CD4-positive, CD25-positive, alpha-beta regulatory T cell (primary cell): ENCODE data around the gene EBF3. TPM values are rescaled to one million over a fixed set of nuclear protein-coding genes. Genes with fewer than 3 reads are reported as not detected.
A peak's percentile ranks its signal among the peaks of the same experiment; 100 is the strongest.

Source experiments
- ATAC-seq, 2 donors: fragments of 150-1000 bp; cut with Tn5 transposase; one replicate each; pipeline ENCODE4 v1.10.0; 2021; ENCODE audit warnings: low read depth in 2 of 2, moderate number of reproducible peaks in 2 of 2, moderate library complexity in 1 of 2
- DNase-seq, 3 donors: peaks; one replicate each; pipeline versions ENCODE4 v3.0.0 to v3.0.0-alpha.2; 2012 to 2022; ENCODE audit warnings: mixed read lengths in 1 of 3
- H3K27ac ChIP-seq: one replicate; pipeline ENCODE4 v1.7.0; 2013; ENCODE audit warnings: mild to moderate bottlenecking, low read length; ENCODE audit not compliant: insufficient read depth, poor library complexity, severe bottlenecking
- H3K27me3 ChIP-seq: one replicate; pipeline ENCODE4 v1.7.0; 2013; ENCODE audit warnings: low read length; ENCODE audit not compliant: control insufficient read depth, insufficient read depth
- H3K36me3 ChIP-seq: one replicate; pipeline ENCODE4 v1.7.0; 2013; ENCODE audit warnings: mild to moderate bottlenecking, low read length, moderate library complexity; ENCODE audit not compliant: control insufficient read depth, insufficient read depth
- H3K4me1 ChIP-seq: 2 replicates; pipeline ENCODE4 v1.7.0; 2013; ENCODE audit warnings: mild to moderate bottlenecking, low read length; ENCODE audit not compliant: insufficient read depth, control insufficient read depth, poor library complexity, severe bottlenecking
- H3K4me3 ChIP-seq: one replicate; pipeline ENCODE4 v1.7.0; 2013; ENCODE audit warnings: low read depth, mild to moderate bottlenecking, low read length, moderate library complexity
- H3K9me3 ChIP-seq, 2 experiments: 1 replicate in 1 of 2; 2 replicates in 1 of 2; pipeline ENCODE4 v1.7.0; 2013; ENCODE audit warnings: low read length in 2 of 2, mild to moderate bottlenecking in 1 of 2, moderate library complexity in 1 of 2; ENCODE audit not compliant: control insufficient read depth in 2 of 2
- H3K27ac Mint-ChIP-seq, 3 donors: one replicate each; pipeline ENCODE4 v1.8.0; 2020 to 2022; ENCODE audit warnings: mild to moderate bottlenecking in 3 of 3, mixed read lengths in 3 of 3, moderate library complexity in 2 of 3
- H3K27me3 Mint-ChIP-seq: one replicate; pipeline ENCODE4 v1.8.0; 2022; ENCODE audit warnings: mild to moderate bottlenecking, mixed read lengths
- H3K36me3 Mint-ChIP-seq: one replicate; pipeline ENCODE4 v1.8.0; 2020; ENCODE audit warnings: mixed read lengths
- H3K4me1 Mint-ChIP-seq, 4 donors: one replicate each; pipeline ENCODE4 v1.8.0; 2020 to 2022; ENCODE audit warnings: mixed read lengths in 4 of 4, mild to moderate bottlenecking in 1 of 4
- H3K4me3 Mint-ChIP-seq, 4 donors: one replicate each; pipeline ENCODE4 v1.8.0; 2020 to 2022; ENCODE audit warnings: mild to moderate bottlenecking in 4 of 4, mixed read lengths in 4 of 4, moderate library complexity in 3 of 4
- H3K9me3 Mint-ChIP-seq, 7 donors: one replicate each; pipeline ENCODE4 v1.8.0; 2020 to 2022; ENCODE audit warnings: mixed read lengths in 7 of 7, mild to moderate bottlenecking in 3 of 7, moderate library complexity in 2 of 7
- polyA plus RNA-seq, 4 donors: library from polyadenylated mRNA; unstranded; fragments of 300-500 nt; fragmentation: Illumina TruSeq; gene quantifications; one replicate each; pipeline ENCODE4 v1.2.3, GENCODE V29; 2021
- total RNA-seq: library from RNA; stranded (reverse); gene quantifications from one replicate; pipeline ENCODE4 v1.2.3, GENCODE V29; 2022

The EBF3 gene
- total and polyA plus RNA-seq, 5 donors from 2014 or later, result not detected

DNA sequence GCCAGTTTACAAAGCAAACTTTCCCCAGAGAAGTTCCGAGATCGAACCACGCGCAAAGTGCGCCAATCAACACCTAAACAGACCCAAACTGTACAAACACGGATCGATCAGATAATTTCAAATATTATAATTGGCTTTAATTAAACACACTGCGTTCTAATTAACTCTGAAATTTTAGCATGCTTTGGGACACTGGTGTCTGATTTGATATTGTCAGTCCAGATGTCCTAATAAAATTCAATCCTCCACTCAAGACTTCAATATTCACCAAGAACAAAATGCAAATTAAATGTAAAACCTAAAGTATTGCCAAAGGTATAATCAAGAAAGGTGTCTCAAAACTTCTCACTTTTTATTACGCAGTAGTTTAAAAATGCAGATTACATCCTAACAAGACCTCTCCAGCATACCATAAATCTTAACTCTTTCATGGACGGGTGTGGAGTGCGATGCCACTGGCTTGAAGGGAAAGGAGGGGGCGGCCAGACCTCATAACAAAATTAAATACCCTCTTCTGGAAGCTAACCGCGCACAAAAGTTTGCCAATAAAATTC is 5.9 kb upstream of the EBF3 start:
- H3K27me3 ChIP-seq, result peaks cover 26% of the 10 kb centered on the region
- H3K9me3 ChIP-seq, result peaks cover 0 to 2% of the 10 kb centered on the region in 2 experiments
- Mint-ChIP-seq H3K9me3 (peaks cover 0 to 6% (median 0%) of the 10 kb centered on the region in 7 donors), H3K27ac (peak overlapping the region in 1 of 3 donors; percentile 58), H3K4me1 (peaks cover 5 to 27% (median 11%) of the 10 kb centered on the region in 4 donors), H3K27me3 (peaks cover 60% of the 10 kb centered on the region), H3K4me3 (peak overlapping the region in 3 of 4 donors; percentile 0 to 38 (median 13)), H3K36me3 (no peaks in the 10 kb centered on the region)
- H3K4me3 ChIP-seq, result no peak overlapping the region
- H3K27ac ChIP-seq, result no peak overlapping the region
- H3K4me1 ChIP-seq, result peaks cover 12% of the 10 kb centered on the region
- ATAC-seq (no peak), DNase-seq (no peak)
- H3K36me3 ChIP-seq, result no peaks in the 10 kb centered on the region

DNA sequence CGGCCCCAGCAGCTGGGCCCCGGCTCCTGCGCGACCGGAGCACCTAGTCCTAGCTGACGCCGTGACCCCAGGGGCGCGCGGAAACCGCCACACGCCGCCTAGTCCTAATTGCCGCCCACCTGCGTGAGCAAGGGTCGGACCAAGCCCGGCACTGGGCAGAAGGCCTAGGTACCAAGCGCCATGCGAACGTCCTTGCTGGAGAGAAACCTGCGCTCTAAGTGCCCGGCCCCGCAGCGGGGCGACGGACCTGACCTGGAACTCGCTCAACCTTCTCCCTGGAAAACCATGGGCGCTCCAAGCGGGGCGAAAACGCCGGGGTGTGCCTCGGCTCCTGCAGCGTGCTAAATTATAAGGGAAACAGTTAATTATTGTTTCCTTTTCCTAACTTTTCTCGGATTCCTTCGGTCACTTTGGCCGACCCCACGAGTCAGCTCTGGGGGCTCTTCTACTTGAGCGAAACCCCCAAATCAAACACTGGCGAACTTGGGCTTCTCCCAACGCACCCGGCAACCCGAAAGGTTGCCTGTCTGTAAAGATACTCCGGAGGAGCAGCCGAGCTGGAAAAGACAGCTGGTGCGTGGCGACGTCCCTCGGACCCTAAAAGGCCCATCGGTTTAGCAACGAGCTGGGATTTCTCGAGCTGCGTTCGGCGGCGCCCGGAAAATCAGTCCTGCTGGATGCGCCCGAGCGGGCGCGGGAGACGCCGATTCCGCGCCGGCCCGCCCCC is 5.3 kb upstream of the EBF3 start:
- peaks cover 18% of the 10 kb centered on the region for H3K4me1 ChIP-seq
- H3K27me3 Mint-ChIP-seq, result peaks cover 62% of the 10 kb centered on the region
- no peak overlapping the region for H3K27ac Mint-ChIP-seq

GRCh38 chr10:129968853-129969183 is 4.7 kb upstream of the EBF3 start:
- no peak overlapping the region for H3K4me3 Mint-ChIP-seq
- peaks cover 5 to 30% (median 11%) of the 10 kb centered on the region in 4 donors for H3K4me1 Mint-ChIP-seq
- no peak for ATAC-seq
- H3K4me3 ChIP-seq, result no peak overlapping the region
- H3K9me3 Mint-ChIP-seq, result peaks cover 0 to 3% (median 0%) of the 10 kb centered on the region in 7 donors
- peaks cover 57% of the 10 kb centered on the region for H3K27me3 Mint-ChIP-seq
- peaks cover 21% of the 10 kb centered on the region for H3K4me1 ChIP-seq
- no peak overlapping the region for H3K27ac Mint-ChIP-seq
- no peaks in the 10 kb centered on the region for H3K36me3 ChIP-seq
- no peaks in the 10 kb centered on the region for H3K36me3 Mint-ChIP-seq
- peaks cover 19% of the 10 kb centered on the region for H3K27me3 ChIP-seq
- DNase-seq, result peak in 1 of 3 donors; percentile 46
- H3K9me3 ChIP-seq, result peaks cover 0 to 2% of the 10 kb centered on the region in 2 experiments
- H3K27ac ChIP-seq, result no peak overlapping the region

More for the DNA sequence above, 5.3 kb upstream of the EBF3 start:
- Histone ChIP-seq H3K4me3 (no peak overlapping the region), H3K36me3 (no peaks in the 10 kb centered on the region), H3K27ac (no peak overlapping the region), H3K9me3 (peaks cover 0 to 2% of the 10 kb centered on the region in 2 experiments), H3K27me3 (peaks cover 23% of the 10 kb centered on the region)
- DNase-seq (no peak), ATAC-seq (no peak)
- H3K4me1 Mint-ChIP-seq, result peaks cover 5 to 29% (median 11%) of the 10 kb centered on the region in 4 donors
- peaks cover 0 to 3% (median 0%) of the 10 kb centered on the region in 7 donors for H3K9me3 Mint-ChIP-seq
- H3K36me3 Mint-ChIP-seq, result no peaks in the 10 kb centered on the region
- H3K4me3 Mint-ChIP-seq, result no peak overlapping the region

- no peaks in the 10 kb centered on the region for H3K36me3 ChIP-seq
- H3K27me3 ChIP-seq, result peaks cover 19% of the 10 kb centered on the region
- DNase-seq (no peak), ATAC-seq (no peak)
- H3K36me3 Mint-ChIP-seq, result no peaks in the 10 kb centered on the region
- H3K4me1 Mint-ChIP-seq, result peaks cover 5 to 31% (median 11%) of the 10 kb centered on the region in 4 donors
- H3K4me3 ChIP-seq, result no peak overlapping the region
- no peak overlapping the region for H3K27ac ChIP-seq
- H3K9me3 ChIP-seq, result peaks cover 0 to 2% of the 10 kb centered on the region in 2 experiments
- peaks cover 53% of the 10 kb centered on the region for H3K27me3 Mint-ChIP-seq
- H3K4me1 ChIP-seq, result peaks cover 25% of the 10 kb centered on the region
- H3K4me3 Mint-ChIP-seq, result no peak overlapping the region
- no peak overlapping the region for H3K27ac Mint-ChIP-seq
- peaks cover 0 to 3% (median 0%) of the 10 kb centered on the region in 7 donors for H3K9me3 Mint-ChIP-seq
These were observed 4.2 kb upstream of the EBF3 start for GRCh38 chr10:129968020-129968852.

- peaks cover 8 to 36% (median 15%) of the 10 kb centered on the region in 4 donors for H3K4me1 Mint-ChIP-seq
- Histone ChIP-seq H3K9me3 (peaks cover 0 to 2% of the 10 kb centered on the region in 2 experiments), H3K27me3 (peaks cover 21% of the 10 kb centered on the region), H3K4me3 (no peak overlapping the region), H3K4me1 (peaks cover 31% of the 10 kb centered on the region), H3K36me3 (no peaks in the 10 kb centered on the region), H3K27ac (no peak overlapping the region)
- DNase-seq (no peak), ATAC-seq (no peak)
- peaks cover 0 to 6% (median 1%) of the 10 kb centered on the region in 7 donors for H3K9me3 Mint-ChIP-seq
- no peak overlapping the region for H3K4me3 Mint-ChIP-seq
- H3K27ac Mint-ChIP-seq, result peak overlapping the region in 1 of 3 donors; percentile 32
- H3K27me3 Mint-ChIP-seq, result peaks cover 58% of the 10 kb centered on the region
- H3K36me3 Mint-ChIP-seq, result no peaks in the 10 kb centered on the region
These were observed 3.5 kb upstream of the EBF3 start for GRCh38 chr10:129967579-129968019.

DNA sequence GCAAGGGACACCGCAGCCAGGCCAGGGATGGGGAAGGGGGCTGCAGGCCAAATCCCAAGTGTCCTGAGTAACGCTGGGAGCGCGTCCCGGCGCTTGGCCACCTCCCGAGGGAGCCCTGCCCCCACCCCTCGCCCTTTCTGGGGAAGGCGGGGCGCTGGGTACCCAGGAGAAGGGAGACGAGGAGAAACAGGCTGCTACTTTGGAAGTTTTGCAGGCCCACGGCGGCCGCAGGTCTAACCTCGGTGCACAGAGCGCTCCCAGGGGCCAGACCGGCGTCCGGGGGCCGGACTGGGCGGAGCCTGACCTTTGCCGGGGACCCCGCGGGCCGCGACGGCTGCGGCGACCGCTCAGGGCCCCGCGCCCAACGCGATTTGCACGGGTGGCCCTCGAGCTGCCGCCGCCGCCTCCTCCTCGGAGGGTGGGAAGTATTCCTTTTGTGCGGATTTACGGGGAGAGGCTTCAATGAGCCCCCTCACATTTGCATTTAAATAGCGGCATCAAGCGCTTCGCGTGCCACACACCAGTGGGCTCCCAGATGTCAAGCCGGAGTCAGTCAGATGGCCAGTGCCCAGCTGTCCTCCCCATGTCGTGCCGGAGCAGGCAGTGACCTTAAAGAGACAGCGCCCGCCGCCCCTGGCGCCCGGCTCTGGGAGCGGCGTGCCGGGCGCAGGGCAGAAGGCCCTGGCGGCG is 3.0 kb upstream of the EBF3 start:
- H3K9me3 Mint-ChIP-seq, result peaks cover 0 to 7% (median 2%) of the 10 kb centered on the region in 7 donors
- peaks cover 10 to 39% (median 18%) of the 10 kb centered on the region in 4 donors for H3K4me1 Mint-ChIP-seq
- peaks cover 24% of the 10 kb centered on the region for H3K27me3 ChIP-seq
- no peaks in the 10 kb centered on the region for H3K36me3 ChIP-seq
- H3K4me3 Mint-ChIP-seq, result no peak overlapping the region
- H3K36me3 Mint-ChIP-seq, result no peaks in the 10 kb centered on the region
- H3K27ac Mint-ChIP-seq, result no peak overlapping the region
- no peak overlapping the region for H3K4me3 ChIP-seq
- ATAC-seq, result no peak
- DNase-seq, result no peak
- peaks cover 0 to 2% of the 10 kb centered on the region in 2 experiments for H3K9me3 ChIP-seq
- H3K27ac ChIP-seq, result no peak overlapping the region
- peaks cover 36% of the 10 kb centered on the region for H3K4me1 ChIP-seq
- H3K27me3 Mint-ChIP-seq, result peaks cover 61% of the 10 kb centered on the region

GRCh38 chr10:129966370-129966888 is 2.4 kb upstream of the EBF3 start:
- H3K9me3 Mint-ChIP-seq, result peaks cover 0 to 6% (median 2%) of the 10 kb centered on the region in 7 donors
- Histone ChIP-seq H3K27ac (no peak overlapping the region), H3K27me3 (peaks cover 28% of the 10 kb centered on the region), H3K4me1 (peaks cover 35% of the 10 kb centered on the region), H3K36me3 (no peaks in the 10 kb centered on the region), H3K9me3 (peaks cover 0 to 2% of the 10 kb centered on the region in 2 experiments), H3K4me3 (no peak overlapping the region)
- no peak for ATAC-seq
- H3K27ac Mint-ChIP-seq, result peak overlapping the region in 2 of 3 donors; percentile 14 to 69
- H3K4me3 Mint-ChIP-seq, result peak overlapping the region in 2 of 4 donors; percentile 43 to 44
- peaks cover 10 to 42% (median 19%) of the 10 kb centered on the region in 4 donors for H3K4me1 Mint-ChIP-seq
- H3K27me3 Mint-ChIP-seq, result peaks cover 61% of the 10 kb centered on the region
- DNase-seq, result no peak
- H3K36me3 Mint-ChIP-seq, result no peaks in the 10 kb centered on the region
